Measurements from ENCODE around the gene PIN1.
"Not testable (repeated sequence)": the region's sequence is repeated elsewhere in the genome, so short reads cannot be mapped to it uniquely, and the experiment has no call there.

DNA sequence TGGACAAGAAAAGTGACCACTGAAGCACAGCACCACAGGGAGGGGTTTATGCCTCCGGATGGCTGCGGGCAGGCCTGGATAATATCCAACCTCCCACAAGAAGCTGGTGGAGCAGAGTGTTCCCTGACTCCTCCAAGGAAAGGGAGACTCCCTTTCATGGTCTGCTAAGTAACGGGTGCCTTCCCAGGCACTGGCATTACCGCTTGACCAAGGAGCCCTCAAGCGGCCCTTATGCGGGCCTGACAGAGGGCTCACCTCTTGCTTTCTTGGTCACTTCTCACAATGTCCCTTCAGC, 44.1 kb upstream of the PIN1 start:
- TF ChIP-seq, protein P1, sequence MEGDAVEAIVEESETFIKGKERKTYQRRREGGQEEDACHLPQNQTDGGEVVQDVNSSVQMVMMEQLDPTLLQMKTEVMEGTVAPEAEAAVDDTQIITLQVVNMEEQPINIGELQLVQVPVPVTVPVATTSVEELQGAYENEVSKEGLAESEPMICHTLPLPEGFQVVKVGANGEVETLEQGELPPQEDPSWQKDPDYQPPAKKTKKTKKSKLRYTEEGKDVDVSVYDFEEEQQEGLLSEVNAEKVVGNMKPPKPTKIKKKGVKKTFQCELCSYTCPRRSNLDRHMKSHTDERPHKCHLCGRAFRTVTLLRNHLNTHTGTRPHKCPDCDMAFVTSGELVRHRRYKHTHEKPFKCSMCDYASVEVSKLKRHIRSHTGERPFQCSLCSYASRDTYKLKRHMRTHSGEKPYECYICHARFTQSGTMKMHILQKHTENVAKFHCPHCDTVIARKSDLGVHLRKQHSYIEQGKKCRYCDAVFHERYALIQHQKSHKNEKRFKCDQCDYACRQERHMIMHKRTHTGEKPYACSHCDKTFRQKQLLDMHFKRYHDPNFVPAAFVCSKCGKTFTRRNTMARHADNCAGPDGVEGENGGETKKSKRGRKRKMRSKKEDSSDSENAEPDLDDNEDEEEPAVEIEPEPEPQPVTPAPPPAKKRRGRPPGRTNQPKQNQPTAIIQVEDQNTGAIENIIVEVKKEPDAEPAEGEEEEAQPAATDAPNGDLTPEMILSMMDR (IDR thresholded peaks at IDR 0.05; ENCODE audit: insufficient read depth, low read depth, low read length) = not testable (repeated sequence)
- not testable (repeated sequence) for TF ChIP-seq EZH2 (IDR thresholded peaks at IDR 0.05; ENCODE audit: insufficient read depth, low read length)
